Right lobe of liver (tissue), 4 donors: ENCODE results near the gene TRIM2.

Source experiments
- POLR2A ChIP-seq: fragments of 450-650 bp; IDR thresholded peaks from one replicate; pipeline ENCODE4 v1.6.1; 2017; ENCODE audit warnings: antibody characterized with exemption, mild to moderate bottlenecking
- TF ChIP-seq, protein P1 (sequence below), 4 donors: fragments of 200-600 bp in 3 of 4; fragments of 450-650 bp in 1 of 4; IDR thresholded peaks; one replicate each; pipeline versions ENCODE4 v1.5.1 to v1.8.0; 2016 to 2022; ENCODE audit warnings: antibody characterized with exemption in 4 of 4, mild to moderate bottlenecking in 2 of 4
- donor health status: DM: no; HTN: no; CAD: no.
- donor health status: DM: no; HTN: no; CAD: no.
- donor health status: DM: no; HTN: yes; CAD: no.

DNA sequence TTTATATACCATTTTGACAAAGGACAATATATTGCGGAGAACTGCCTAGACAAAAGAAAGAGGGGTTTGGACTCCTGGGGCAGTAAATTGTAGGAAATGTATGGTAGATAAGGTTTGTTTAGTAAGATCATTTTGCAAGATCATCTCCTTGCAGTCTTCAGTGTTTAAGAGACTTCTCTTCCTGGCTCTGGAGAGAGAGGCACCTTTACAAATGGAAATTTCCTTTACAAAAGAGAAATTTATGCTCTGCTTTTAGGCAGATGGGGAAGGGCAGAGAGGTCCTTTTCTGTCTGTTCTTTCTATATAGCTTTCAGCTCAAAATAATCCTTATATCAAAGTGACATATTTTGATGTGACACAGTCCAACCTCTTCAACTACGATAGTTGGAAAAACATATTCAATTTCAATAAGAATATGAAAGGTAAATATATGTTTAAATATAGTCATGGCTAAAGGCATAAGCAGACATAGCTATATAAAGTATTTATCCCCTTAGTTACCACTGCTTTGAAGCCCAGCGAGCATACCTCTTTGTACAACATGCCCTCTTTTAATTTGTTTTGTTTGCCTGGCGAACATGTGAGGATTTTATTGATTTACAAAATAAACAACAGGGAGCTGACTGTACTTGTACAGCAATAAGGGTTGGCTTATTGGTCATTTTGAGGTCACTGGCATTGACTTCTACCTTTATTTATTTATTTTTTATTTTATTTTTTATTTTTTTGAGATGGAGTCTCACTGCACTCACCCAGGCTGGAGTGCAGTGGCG lies 65.2 kb downstream of the TRIM2 start:
- TF ChIP-seq, protein P1, sequence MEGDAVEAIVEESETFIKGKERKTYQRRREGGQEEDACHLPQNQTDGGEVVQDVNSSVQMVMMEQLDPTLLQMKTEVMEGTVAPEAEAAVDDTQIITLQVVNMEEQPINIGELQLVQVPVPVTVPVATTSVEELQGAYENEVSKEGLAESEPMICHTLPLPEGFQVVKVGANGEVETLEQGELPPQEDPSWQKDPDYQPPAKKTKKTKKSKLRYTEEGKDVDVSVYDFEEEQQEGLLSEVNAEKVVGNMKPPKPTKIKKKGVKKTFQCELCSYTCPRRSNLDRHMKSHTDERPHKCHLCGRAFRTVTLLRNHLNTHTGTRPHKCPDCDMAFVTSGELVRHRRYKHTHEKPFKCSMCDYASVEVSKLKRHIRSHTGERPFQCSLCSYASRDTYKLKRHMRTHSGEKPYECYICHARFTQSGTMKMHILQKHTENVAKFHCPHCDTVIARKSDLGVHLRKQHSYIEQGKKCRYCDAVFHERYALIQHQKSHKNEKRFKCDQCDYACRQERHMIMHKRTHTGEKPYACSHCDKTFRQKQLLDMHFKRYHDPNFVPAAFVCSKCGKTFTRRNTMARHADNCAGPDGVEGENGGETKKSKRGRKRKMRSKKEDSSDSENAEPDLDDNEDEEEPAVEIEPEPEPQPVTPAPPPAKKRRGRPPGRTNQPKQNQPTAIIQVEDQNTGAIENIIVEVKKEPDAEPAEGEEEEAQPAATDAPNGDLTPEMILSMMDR (IDR thresholded peaks at IDR 0.05), result no peak
- TF ChIP-seq POLR2A, result no peak
